C4-2B (cell line): Measurements from ENCODE around the gene DLX4.

Experiments
- CTCF ChIP-seq: fragments of 450-650 bp; conservative IDR thresholded peaks from 2 replicates; pipeline ENCODE4 v1.5.1; 2017; ENCODE audit warnings: mild to moderate bottlenecking
- ZFX ChIP-seq: fragments of 450-650 bp; IDR thresholded peaks from 2 replicates; pipeline ENCODE4 v1.6.1; 2017

GRCh38 chr17:49980703-49981197 lies 11.8 kb downstream of the DLX4 start:
- TF ChIP-seq CTCF (no peak), ZFX (no peak)
